GF-D8 (cell line): Measurements from ENCODE around the gene C16orf90.
"Not testable (repeated sequence)": the region's sequence is repeated elsewhere in the genome, so short reads cannot be mapped to it uniquely, and the experiment has no call there.

ENCODE experiments used
- DNase-seq: peaks from one replicate; lab custom pipeline; 2025; lab: John Stamatoyannopoulos, UW

The C16orf90 gene

DNA sequence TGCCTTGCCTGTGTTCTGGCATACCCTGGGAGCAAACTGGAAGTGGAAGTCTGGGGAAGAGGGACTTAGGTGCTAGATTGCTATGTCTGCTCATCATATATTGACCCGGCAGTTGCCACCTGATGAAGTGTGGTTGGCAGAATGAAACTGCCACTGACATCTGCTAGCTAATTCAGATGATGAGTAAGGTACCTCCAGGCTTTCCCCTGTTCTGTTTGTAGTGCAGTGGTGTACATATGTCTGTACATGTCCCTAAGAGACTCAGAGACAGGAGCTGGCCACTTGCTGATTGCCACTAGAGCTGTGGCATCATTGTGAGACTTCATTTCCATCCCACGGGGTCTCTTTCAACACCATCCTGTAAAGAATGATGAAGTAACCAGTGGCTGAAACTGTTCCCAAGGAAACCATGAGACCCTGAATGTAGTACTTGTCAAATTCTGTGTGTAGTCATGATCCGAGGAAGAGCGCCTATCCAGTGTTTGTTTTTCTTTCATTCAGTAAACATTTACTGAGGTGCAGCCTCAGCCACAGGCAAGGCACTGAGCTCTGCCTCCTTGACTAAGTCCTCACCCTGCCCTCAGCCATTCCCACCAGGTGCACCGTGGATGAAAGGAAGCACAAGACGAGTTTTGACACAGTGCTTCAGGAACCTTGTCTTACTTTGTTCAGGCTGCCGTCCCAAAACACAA is 18.7 kb upstream of the C16orf90 start:
- DNase-seq = no peak

GRCh38 chr16:3511286-3512180 is 16.2 kb upstream of the C16orf90 start:
- no peak for DNase-seq

DNA sequence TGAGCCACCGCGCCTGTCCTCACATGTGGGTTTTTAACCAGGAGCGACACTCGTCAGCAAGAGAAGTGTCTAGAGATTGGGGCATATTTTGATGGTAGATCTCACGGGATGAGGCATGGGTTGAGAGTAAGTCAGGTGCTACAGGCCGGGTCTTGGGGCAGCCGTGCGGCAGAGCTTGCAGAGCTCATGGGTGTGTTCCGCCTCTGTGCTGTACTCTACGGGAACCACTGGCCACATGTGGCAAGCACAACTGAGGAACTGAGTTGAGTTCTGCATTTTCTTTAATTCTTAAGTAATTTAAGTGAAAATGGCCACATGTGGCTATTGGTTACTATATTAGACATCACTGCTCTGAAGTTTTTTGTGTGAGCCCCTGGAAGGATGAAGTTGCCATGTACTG is 15.1 kb upstream of the C16orf90 start:
- no peak for DNase-seq

- no peak for DNase-seq
These were observed 14.2 kb upstream of the C16orf90 start for GRCh38 chr16:3509470-3509928.

- DNase-seq = no peak
These were observed 13.4 kb upstream of the C16orf90 start for GRCh38 chr16:3508736-3509135.

- DNase-seq = no peak
These were observed 8.2 kb upstream of the C16orf90 start for GRCh38 chr16:3503523-3503922.

- DNase-seq = no peak
These were observed 6.6 kb upstream of the C16orf90 start for GRCh38 chr16:3501783-3502400.

DNA sequence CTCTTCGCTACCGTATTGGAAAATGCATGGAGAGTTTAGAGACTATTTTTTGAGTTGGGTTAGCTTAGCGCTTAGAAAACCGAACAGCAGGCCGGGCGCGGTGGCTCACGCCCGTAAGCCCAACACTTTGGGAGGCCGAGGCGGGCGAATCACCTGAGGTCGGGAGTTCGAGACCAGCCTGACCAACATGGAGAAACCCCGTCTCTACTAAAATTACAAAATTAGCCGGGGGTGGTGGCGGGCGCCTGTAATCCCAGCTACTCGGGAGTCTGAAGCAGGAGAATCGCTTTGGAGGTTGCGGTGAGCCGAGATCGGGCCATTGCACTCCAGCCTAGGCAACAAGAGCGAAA is 6.1 kb upstream of the C16orf90 start:
- DNase-seq = not testable (repeated sequence)

DNA sequence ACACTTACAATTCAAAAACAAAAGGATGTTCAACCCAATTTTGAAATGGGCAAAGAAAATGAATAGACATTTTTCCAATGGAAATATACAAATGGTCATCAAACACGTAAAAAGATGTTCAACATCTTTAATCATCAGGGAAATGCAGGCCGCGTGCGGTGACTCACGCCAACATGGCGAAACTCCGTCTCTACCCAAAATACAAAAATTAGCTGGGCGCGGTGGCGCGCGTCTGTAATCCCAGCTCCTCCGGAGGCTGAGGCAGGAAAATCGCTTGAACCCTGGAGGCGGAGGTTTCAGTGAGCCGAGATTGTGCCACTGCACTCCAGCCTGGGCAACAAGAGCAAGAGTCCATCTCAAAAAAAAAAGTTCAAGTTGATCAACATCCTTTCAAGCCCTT is 3.7 kb upstream of the C16orf90 start:
- no peak for DNase-seq

- DNase-seq = no peak
These were observed 2.5 kb upstream of the C16orf90 start for GRCh38 chr16:3497771-3498170.

GRCh38 chr16:3496386-3496785 is 1.1 kb upstream of the C16orf90 start:
- no peak for DNase-seq

- no peak for DNase-seq
These were observed 809 bp downstream of the C16orf90 start for GRCh38 chr16:3494386-3494973.

- no peak for DNase-seq
These were observed 2.9 kb downstream of the C16orf90 start for GRCh38 chr16:3492356-3492755.

- DNase-seq = no peak
These were observed 4.2 kb downstream of the C16orf90 start for GRCh38 chr16:3490911-3491629.

- no peak for DNase-seq
These were observed 6.5 kb downstream of the C16orf90 start for GRCh38 chr16:3488801-3489200.

DNA sequence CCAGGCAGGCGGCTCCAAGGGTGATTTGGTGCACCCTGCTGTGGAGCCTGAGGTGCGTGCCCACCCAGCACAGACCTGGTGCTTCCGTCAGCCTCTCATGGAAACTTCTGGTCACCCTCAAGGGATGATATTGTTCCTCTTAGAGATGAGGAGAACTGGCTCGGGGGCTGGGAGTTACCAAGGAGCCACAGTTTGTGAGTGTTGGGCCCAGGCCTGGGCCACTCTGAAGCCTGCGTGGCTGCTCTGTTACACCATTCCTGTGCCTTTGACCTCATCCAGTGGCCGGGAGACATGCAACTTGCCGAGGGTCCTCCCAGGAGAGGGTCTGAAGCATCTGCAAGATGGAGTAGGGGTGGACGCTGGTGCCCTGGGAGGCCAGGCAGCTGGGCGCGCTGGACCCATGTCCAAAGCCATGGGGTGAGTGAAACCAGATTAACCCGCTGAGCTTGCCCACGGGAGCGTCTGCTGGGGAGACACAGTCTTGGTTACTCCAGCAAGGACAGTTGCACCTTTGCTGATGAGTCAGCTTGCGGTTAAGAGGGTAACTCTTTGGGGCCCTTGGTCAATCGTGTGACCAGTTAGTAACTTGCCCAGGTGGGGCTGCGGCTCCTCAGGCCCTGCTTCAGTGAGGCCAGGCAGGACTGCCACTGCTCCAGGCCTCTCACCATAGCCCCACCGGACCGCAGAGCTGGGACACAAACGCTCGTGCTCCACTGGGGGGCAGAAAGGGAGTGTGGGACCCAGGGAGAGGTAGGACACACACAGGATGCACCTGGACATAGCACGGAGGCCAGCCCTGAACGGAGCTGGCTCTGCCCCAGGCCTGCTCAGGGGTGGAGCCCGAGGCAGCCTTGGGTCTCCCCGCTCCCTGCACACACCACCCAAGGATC is 7.5 kb downstream of the C16orf90 start:
- DNase-seq = no peak

DNA sequence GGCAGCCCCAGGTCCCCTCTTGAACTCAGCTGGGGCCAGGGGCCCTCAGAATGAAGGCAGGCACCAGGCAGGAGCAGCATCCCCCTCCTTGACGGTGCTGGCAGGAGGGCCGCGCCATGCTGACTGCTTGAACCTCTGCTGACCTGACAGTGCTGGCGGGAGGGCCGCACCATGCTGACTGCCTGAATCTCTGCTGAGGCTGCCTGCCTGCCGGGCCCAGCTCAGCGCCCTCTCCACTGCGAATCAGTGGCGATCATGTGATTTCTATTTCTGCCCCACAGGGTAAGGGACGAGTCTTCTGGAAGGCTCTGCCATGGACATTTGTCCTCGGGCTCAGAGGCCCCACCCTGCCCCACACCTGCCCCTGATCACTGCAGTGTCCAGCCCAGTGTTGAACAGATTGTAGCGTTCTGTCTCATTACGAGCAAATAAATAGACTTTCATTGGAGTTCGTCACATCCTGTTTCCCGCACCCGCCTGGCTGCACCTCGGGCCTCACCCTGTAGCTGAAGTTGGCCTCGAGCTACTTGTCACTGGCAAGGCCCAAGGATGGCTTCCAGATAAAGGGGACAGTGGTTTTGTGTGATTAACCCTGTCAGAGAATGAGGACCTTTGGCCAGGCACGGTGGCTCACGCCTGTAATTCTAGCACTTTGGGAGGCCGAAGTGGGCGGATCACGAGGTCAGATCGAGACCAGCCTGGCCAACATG is 8.6 kb downstream of the C16orf90 start:
- no peak for DNase-seq

GRCh38 chr16:3485821-3486505 is 9.3 kb downstream of the C16orf90 start:
- DNase-seq = no peak

DNA sequence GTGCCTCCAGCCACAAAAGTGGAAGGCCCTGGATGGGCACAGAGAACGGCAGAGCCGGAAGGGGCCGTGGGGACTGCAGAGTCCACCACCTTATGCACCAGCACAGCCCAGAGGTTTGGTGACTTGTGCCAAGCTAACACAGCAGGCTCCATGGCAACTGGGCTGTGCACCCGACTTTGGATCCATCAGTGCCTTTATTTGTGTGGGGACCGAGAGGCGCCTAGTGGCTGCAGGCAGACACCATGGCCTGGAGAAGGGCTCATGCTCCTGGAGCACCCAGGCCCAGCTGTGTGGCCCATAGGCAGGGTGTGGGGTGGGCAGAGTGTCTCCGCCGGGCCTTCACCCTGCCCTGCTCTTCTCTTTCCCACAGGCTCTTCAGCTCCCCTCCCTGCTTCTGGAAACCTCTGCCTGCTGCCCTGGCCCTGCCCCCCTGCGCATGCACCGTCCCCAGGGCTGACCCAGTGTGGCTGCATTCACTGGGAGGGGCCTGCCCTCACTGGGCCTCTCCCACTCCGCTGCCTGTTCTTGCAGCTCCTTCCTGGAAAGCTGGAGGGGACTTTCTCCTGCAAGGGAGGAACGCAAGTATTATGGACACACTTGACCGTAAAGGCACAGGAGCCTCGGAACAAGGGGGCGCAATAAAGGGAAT is 10.1 kb downstream of the C16orf90 start:
- no peak for DNase-seq
